WTC11 (cell line): ENCODE measurements around the gene YIF1A. TPM values are rescaled to one million over a fixed set of nuclear protein-coding genes. Genes with fewer than 3 reads are reported as not detected.

Experiments
- ATAC-seq: fragments of 200-7000 bp; cut with Tn5 transposase; 2 replicates; pipeline ENCODE4 v1.10.0; 2021; ENCODE audit warnings: mild to moderate bottlenecking, moderate library complexity
- CTCF ChIA-PET: fragments of 300-600 bp; sonication (Branson Sonifier 250); formaldehyde crosslinking; loops from one replicate; lab custom pipeline; 2021; ENCODE audit warnings: antibody characterized with exemption; lab: Charles Lee
- POLR2A ChIA-PET: fragments of 350-600 bp; sonication (Branson Sonifier 250); formaldehyde crosslinking; loops from one replicate; lab custom pipeline; 2021; ENCODE audit warnings: antibody characterized with exemption; lab: Charles Lee
- DNase-seq: peaks from one replicate; pipeline ENCODE4 v3.0.0; 2021; ENCODE audit warnings: low spot score
- H3K27ac Mint-ChIP-seq: 2 replicates; pipeline ENCODE4 v1.8.0; 2021; ENCODE audit warnings: mixed read lengths
- H3K27me3 Mint-ChIP-seq: 2 replicates; pipeline ENCODE4 v1.8.0; 2021; ENCODE audit warnings: low read depth, mild to moderate bottlenecking, moderate library complexity, mixed read lengths
- H3K36me3 Mint-ChIP-seq: 2 replicates; pipeline ENCODE4 v1.8.0; 2021; ENCODE audit warnings: mixed read lengths
- H3K4me1 Mint-ChIP-seq: 2 replicates; pipeline ENCODE4 v1.8.0; 2022; ENCODE audit warnings: mixed read lengths
- H3K4me3 Mint-ChIP-seq: 2 replicates; pipeline ENCODE4 v1.8.0; 2021; ENCODE audit warnings: mild to moderate bottlenecking, moderate library complexity, mixed read lengths
- H3K9me3 Mint-ChIP-seq: 2 replicates; pipeline ENCODE4 v1.8.0; 2021; ENCODE audit warnings: mixed read lengths
- ATF1 ChIP-seq: sonication (generic); formaldehyde crosslinking; IDR thresholded peaks from 2 replicates; pipeline ENCODE4 v1.8.1; 2023; ENCODE audit warnings: mild to moderate bottlenecking, moderate library complexity, missing genetic modification reagents
- CREM ChIP-seq: sonication (generic); formaldehyde crosslinking; IDR thresholded peaks from 2 replicates; pipeline ENCODE4 v1.8.1; 2022; ENCODE audit warnings: mild to moderate bottlenecking, missing genetic modification reagents, moderate library complexity
- ERG ChIP-seq: fragments of 250-450 bp; sonication (Bioruptor Pico); IDR thresholded peaks from 2 replicates; pipeline ENCODE4 v1.8.0; 2021; ENCODE audit warnings: mild to moderate bottlenecking
- FOXJ3 ChIP-seq: sonication (generic); formaldehyde crosslinking; IDR thresholded peaks from 2 replicates; pipeline ENCODE4 v1.9.0; 2021; ENCODE audit warnings: missing genetic modification reagents, mild to moderate bottlenecking, borderline replicate concordance
- GTF2I ChIP-seq: fragments of 250-450 bp; sonication (Bioruptor Pico); conservative IDR thresholded peaks from 2 replicates; pipeline ENCODE4 v1.4.0; 2021; ENCODE audit warnings: mild to moderate bottlenecking
- HMGXB4 ChIP-seq: sonication (generic); formaldehyde crosslinking; IDR thresholded peaks from 2 replicates; pipeline ENCODE4 v1.8.1; 2023; ENCODE audit warnings: mild to moderate bottlenecking, moderate library complexity, missing genetic modification reagents
- JAZF1 ChIP-seq: fragments of 250-450 bp; sonication (Bioruptor Pico); IDR thresholded peaks from 2 replicates; pipeline ENCODE4 v1.9.0; 2021; ENCODE audit warnings: moderate library complexity, mild to moderate bottlenecking, inconsistent platforms
- NFATC4 ChIP-seq: fragments of 250-450 bp; sonication (Bioruptor Pico); IDR thresholded peaks from 2 replicates; pipeline ENCODE4 v1.9.0; 2021; ENCODE audit warnings: mild to moderate bottlenecking
- NR1H2 ChIP-seq: sonication (generic); formaldehyde crosslinking; IDR thresholded peaks from 2 replicates; pipeline ENCODE4 v1.9.0; 2021; ENCODE audit warnings: mild to moderate bottlenecking, moderate library complexity, missing genetic modification reagents
- RELA ChIP-seq: sonication (generic); formaldehyde crosslinking; IDR thresholded peaks from 2 replicates; pipeline ENCODE4 v1.8.1; 2022; ENCODE audit warnings: missing genetic modification reagents, mild to moderate bottlenecking, borderline replicate concordance
- SP1 ChIP-seq: sonication (generic); formaldehyde crosslinking; conservative IDR thresholded peaks from 2 replicates; pipeline ENCODE4 v1.8.1; 2022; ENCODE audit warnings: missing genetic modification reagents
- TP53 ChIP-seq: sonication (generic); formaldehyde crosslinking; IDR thresholded peaks from 2 replicates; pipeline ENCODE4 v1.8.1; 2023; ENCODE audit warnings: mild to moderate bottlenecking, missing genetic modification reagents
- USF1 ChIP-seq: sonication (generic); formaldehyde crosslinking; IDR thresholded peaks from 2 replicates; pipeline ENCODE4 v1.8.0; 2022; ENCODE audit warnings: mild to moderate bottlenecking, missing genetic modification reagents
- USF2 ChIP-seq: sonication (generic); formaldehyde crosslinking; IDR thresholded peaks from 2 replicates; pipeline ENCODE4 v1.8.1; 2023; ENCODE audit warnings: mild to moderate bottlenecking, missing genetic modification reagents, moderate library complexity
- ZNF281 ChIP-seq: sonication (generic); formaldehyde crosslinking; IDR thresholded peaks from 2 replicates; pipeline ENCODE4 v1.8.0; 2023; ENCODE audit warnings: mild to moderate bottlenecking, missing genetic modification reagents
- ZNF317 ChIP-seq: sonication (generic); formaldehyde crosslinking; IDR thresholded peaks from 2 replicates; pipeline ENCODE4 v1.8.1; 2023; ENCODE audit warnings: low read depth, mild to moderate bottlenecking, moderate library complexity, missing genetic modification reagents, borderline replicate concordance
- ZNF423 ChIP-seq: fragments of 250-450 bp; sonication (Bioruptor Pico); IDR thresholded peaks from 2 replicates; pipeline ENCODE4 v2.1.2; 2022; ENCODE audit warnings: mild to moderate bottlenecking, moderate library complexity
- total RNA-seq: library from RNA; stranded (reverse); gene quantifications from 3 replicates; pipeline ENCODE4 v1.2.3, GENCODE V29; 2021
- TF ChIP-seq, protein P1 (sequence below): fragments of 250-450 bp; sonication (Bioruptor Pico); IDR thresholded peaks from 2 replicates; pipeline ENCODE4 v1.9.0; 2021; ENCODE audit warnings: mild to moderate bottlenecking

YIF1A gene
- total RNA-seq, 1 experiment from 2014 or later, result 86.9 TPM

- peaks cover 39% of the 10 kb centered on the region for H3K27me3 Mint-ChIP-seq
- H3K36me3 Mint-ChIP-seq, result no peaks in the 10 kb centered on the region
- H3K4me1 Mint-ChIP-seq, result peaks cover 26% of the 10 kb centered on the region
- TF ChIP-seq ATF1 (CRISPR knock-in tag), result no peak
- no peak for TF ChIP-seq USF1 (CRISPR knock-in tag)
- no peak for TF ChIP-seq FOXJ3
- TF ChIP-seq SP1, result no peak
- TF ChIP-seq RELA (CRISPR knock-in tag), result no peak
- TF ChIP-seq NFATC4 (CRISPR knock-in tag), result no peak
- TF ChIP-seq GTF2I (CRISPR knock-in tag), result no peak
- no peak overlapping the region for H3K27ac Mint-ChIP-seq
- no peak for DNase-seq
- no peak for ATAC-seq
- H3K4me3 Mint-ChIP-seq, result peak overlapping the region; percentile 58
- no peaks in the 10 kb centered on the region for H3K9me3 Mint-ChIP-seq
- ChIA-PET POLR2A (no interaction called here), CTCF (no interaction called here)
Observed at GRCh38 chr11:66292543-66293332, 3.8 kb upstream of the YIF1A start.

GRCh38 chr11:66291706-66292542 is 3.0 kb upstream of the YIF1A start, which contains the start of gene TMEM151A:
Gene TMEM151A, plus strand, starts transcription at chr11:66291894. Its CDS starts 120 bp downstream, at chr11:66292014.
- H3K36me3 Mint-ChIP-seq, result no peaks in the 10 kb centered on the region
- no peaks in the 10 kb centered on the region for H3K9me3 Mint-ChIP-seq
- peaks cover 20% of the 10 kb centered on the region for H3K4me1 Mint-ChIP-seq
- TF ChIP-seq TP53 (CRISPR knock-in tag), result no peak
- ChIA-PET CTCF (interaction anchor here (0.6 to 1.8 kb wide), 5 partner anchors 9 to 730 kb away, joined by 3 to 17 read pairs (median 5); partner anchors contain the start of gene CD248), POLR2A (interaction anchor here (0.7 to 1.4 kb wide), 2 partner anchors 11 to 21 kb away, joined by 3 to 4 read pairs; no protein-coding TSS in a partner anchor)
- peak within 1 kb of the TSS; percentile 96 for H3K4me3 Mint-ChIP-seq
- ATAC-seq, result no peak
- H3K27me3 Mint-ChIP-seq, result peaks cover 39% of the 10 kb centered on the region
- H3K27ac Mint-ChIP-seq, result no peak within 1 kb of the TSS
- DNase-seq, result no peak

GRCh38 chr11:66291303-66291705 is 2.4 kb upstream of the YIF1A start:
- POLR2A ChIA-PET, result interaction anchor here (0.7 to 1.4 kb wide), 2 partner anchors 10 to 21 kb away, joined by 3 to 4 read pairs; no protein-coding TSS in a partner anchor
- no peak for DNase-seq

More at GRCh38 chr11:66291303-66291705, 2.4 kb upstream of the YIF1A start:
- H3K4me1 Mint-ChIP-seq, result peaks cover 20% of the 10 kb centered on the region
- H3K36me3 Mint-ChIP-seq, result no peaks in the 10 kb centered on the region
- no peak for ATAC-seq
- H3K9me3 Mint-ChIP-seq, result no peaks in the 10 kb centered on the region
- H3K27me3 Mint-ChIP-seq, result peaks cover 37% of the 10 kb centered on the region
- no peak overlapping the region for H3K27ac Mint-ChIP-seq
- TF ChIP-seq NR1H2 (CRISPR knock-in tag) (no peak), ZNF281 (no peak), JAZF1 (no peak), HMGXB4 (CRISPR knock-in tag) (no peak), CREM (CRISPR knock-in tag) (no peak), ERG (CRISPR knock-in tag) (no peak), USF2 (no peak), NFATC4 (CRISPR knock-in tag) (no peak), GTF2I (CRISPR knock-in tag) (peak; percentile 76), ZNF423 (CRISPR knock-in tag) (0 out of 2 replicates have a peak, but pooled peaks have one; percentile 23), ZNF317 (CRISPR knock-in tag) (no peak)
- TF ChIP-seq, protein P1, sequence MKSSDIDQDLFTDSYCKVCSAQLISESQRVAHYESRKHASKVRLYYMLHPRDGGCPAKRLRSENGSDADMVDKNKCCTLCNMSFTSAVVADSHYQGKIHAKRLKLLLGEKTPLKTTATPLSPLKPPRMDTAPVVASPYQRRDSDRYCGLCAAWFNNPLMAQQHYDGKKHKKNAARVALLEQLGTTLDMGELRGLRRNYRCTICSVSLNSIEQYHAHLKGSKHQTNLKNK (CRISPR knock-in tag), result no peak
- H3K4me3 Mint-ChIP-seq, result peak overlapping the region; percentile 96
- CTCF ChIA-PET, result interaction anchor here (0.6 to 1.8 kb wide), 5 partner anchors 9 to 731 kb away, joined by 3 to 17 read pairs (median 5); partner anchors contain the start of gene CD248
